MCF 10A (cell line): ENCODE measurements around the gene PPFIA4. TPM values are rescaled to one million over a fixed set of nuclear protein-coding genes. Genes with fewer than 3 reads are reported as not detected.

ENCODE experiments used
- BruUV-seq: library from RNA; stranded (reverse); fragments of 400-500 nt; replicated peaks from 2 replicates; lab custom pipeline; 2021; lab: Mats Ljungman, UMichigan
- CTCF ChIA-PET: fragments of 300-600 bp; sonication (Branson Sonifier 250); formaldehyde crosslinking; extraction: SDS; loops from one replicate; lab custom pipeline; 2021; ENCODE audit warnings: antibody characterized with exemption, inconsistent platforms; lab: Yijun Ruan, JAX
- POLR2A ChIA-PET: fragments of 300-600, 350-650 bp; sonication (Branson Sonifier 250); formaldehyde crosslinking; extraction: SDS; loops from one replicate; lab custom pipeline; 2020; ENCODE audit warnings: antibody characterized with exemption, inconsistent platforms; lab: Yijun Ruan, JAX
- DNase-seq: peaks from one replicate; pipeline ENCODE4 v3.0.0-alpha.2; 2018; ENCODE audit not compliant: unreplicated experiment
- H3K27ac Mint-ChIP-seq: one replicate; pipeline ENCODE4 v1.8.0; 2022; ENCODE audit warnings: mild to moderate bottlenecking, low read depth, mixed read lengths; ENCODE audit not compliant: unreplicated experiment
- H3K27me3 Mint-ChIP-seq: one replicate; pipeline ENCODE4 v1.8.0; 2022; ENCODE audit warnings: mixed read lengths; ENCODE audit not compliant: insufficient read depth, unreplicated experiment
- H3K36me3 Mint-ChIP-seq: one replicate; pipeline ENCODE4 v1.8.0; 2022; ENCODE audit warnings: mild to moderate bottlenecking, moderate library complexity, mixed read lengths; ENCODE audit not compliant: insufficient read depth, unreplicated experiment
- H3K4me1 Mint-ChIP-seq: one replicate; pipeline ENCODE4 v1.8.0; 2022; ENCODE audit warnings: mixed read lengths; ENCODE audit not compliant: insufficient read depth, unreplicated experiment
- H3K4me3 Mint-ChIP-seq: one replicate; pipeline ENCODE4 v1.8.0; 2022; ENCODE audit warnings: mild to moderate bottlenecking, moderate library complexity, mixed read lengths; ENCODE audit not compliant: unreplicated experiment
- H3K9me3 Mint-ChIP-seq: one replicate; pipeline ENCODE4 v1.8.0; 2022; ENCODE audit warnings: mixed read lengths; ENCODE audit not compliant: unreplicated experiment
- CTCF ChIP-seq: fragments of 200-600 bp; IDR thresholded peaks from one replicate; pipeline ENCODE4 v1.8.0; 2022; ENCODE audit warnings: antibody characterized with exemption, mild to moderate bottlenecking; ENCODE audit not compliant: unreplicated experiment
- intact Hi-C: fragments of 100-400 bp; cut with micrococcal nuclease; formaldehyde crosslinking; loops from 2 replicates; pipeline ENCODE4 v1.14.1; 2022
- total RNA-seq: library from RNA; stranded (reverse); gene quantifications from 2 replicates; pipeline ENCODE4 v1.2.3, GENCODE V29; 2022

Gene PPFIA4
- total RNA-seq, 1 experiment from 2014 or later, result 0.16 TPM

- POLR2A ChIA-PET, result interaction anchor here (0.6 kb wide), 2 partner anchors 21 to 106 kb away, joined by 3 to 4 read pairs; no protein-coding TSS in a partner anchor
Observed at GRCh38 chr1:203078478-203078877, 52.2 kb downstream of the PPFIA4 start.

GRCh38 chr1:203080456-203080855 is 54.2 kb downstream of the PPFIA4 start:
- H3K4me3 Mint-ChIP-seq, result no peak overlapping the region
- TF ChIP-seq CTCF, result no peak
- ChIA-PET POLR2A (no interaction called here), CTCF (interaction anchor here (1.0 to 4.2 kb wide), 2 partner anchors 41 to 187 kb away, joined by 4 to 24 read pairs; no protein-coding TSS in a partner anchor)
- H3K4me1 Mint-ChIP-seq, result no peaks in the 10 kb centered on the region
- BruUV-seq, result no TSS peak
- H3K36me3 Mint-ChIP-seq, result peaks cover 5% of the 10 kb centered on the region
- intact Hi-C loops, result no loop called here
- no peak for DNase-seq
- no peaks in the 10 kb centered on the region for H3K9me3 Mint-ChIP-seq
- peaks cover 43% of the 10 kb centered on the region for H3K27me3 Mint-ChIP-seq
- no peak overlapping the region for H3K27ac Mint-ChIP-seq

More at GRCh38 chr1:203078478-203078877, 52.2 kb downstream of the PPFIA4 start:
- TF ChIP-seq CTCF, result no peak
- intact Hi-C loops, result loop anchor here (2.0 kb wide), 1 partner anchor 32 kb away; no protein-coding TSS in a partner anchor
- Mint-ChIP-seq H3K27me3 (peaks cover 44% of the 10 kb centered on the region), H3K4me3 (no peak overlapping the region), H3K9me3 (no peaks in the 10 kb centered on the region), H3K27ac (no peak overlapping the region), H3K4me1 (no peaks in the 10 kb centered on the region), H3K36me3 (peaks cover 5% of the 10 kb centered on the region)
- no peak for DNase-seq
- no TSS peak for BruUV-seq
- CTCF ChIA-PET, result interaction anchor here (0.6 to 1.8 kb wide), 6 partner anchors 12 to 372 kb away, joined by 3 to 6 read pairs (median 3); no protein-coding TSS in a partner anchor

GRCh38 chr1:203081465-203082230 is 55.4 kb downstream of the PPFIA4 start:
- Mint-ChIP-seq H3K4me1 (no peaks in the 10 kb centered on the region), H3K27me3 (peaks cover 43% of the 10 kb centered on the region), H3K27ac (no peak overlapping the region), H3K36me3 (peaks cover 5% of the 10 kb centered on the region), H3K9me3 (no peaks in the 10 kb centered on the region), H3K4me3 (no peak overlapping the region)
- POLR2A ChIA-PET, result interaction anchor here (0.7 to 1.0 kb wide), 2 partner anchors 9 to 16 kb away, joined by 3 to 4 read pairs; no protein-coding TSS in a partner anchor
- TF ChIP-seq CTCF, result no peak
- intact Hi-C loops, result no loop called here
- no peak for DNase-seq
- no TSS peak for BruUV-seq
- CTCF ChIA-PET, result interaction anchor here (0.5 to 4.2 kb wide), 6 partner anchors 12 to 186 kb away, joined by 3 to 24 read pairs (median 4); no protein-coding TSS in a partner anchor

GRCh38 chr1:203082231-203082505 is 55.9 kb downstream of the PPFIA4 start:
- BruUV-seq, result no TSS peak
- ChIA-PET POLR2A (interaction anchor here (0.7 to 1.0 kb wide), 2 partner anchors 9 to 16 kb away, joined by 3 to 4 read pairs; no protein-coding TSS in a partner anchor), CTCF (interaction anchor here (0.6 to 4.2 kb wide), 7 partner anchors 11 to 1736 kb away, joined by 3 to 24 read pairs (median 3); no protein-coding TSS in a partner anchor)
- H3K27me3 Mint-ChIP-seq, result peaks cover 43% of the 10 kb centered on the region
- H3K27ac Mint-ChIP-seq, result no peak overlapping the region
- H3K9me3 Mint-ChIP-seq, result no peaks in the 10 kb centered on the region
- H3K4me3 Mint-ChIP-seq, result no peak overlapping the region
- DNase-seq, result no peak
- TF ChIP-seq CTCF, result no peak
- H3K4me1 Mint-ChIP-seq, result no peaks in the 10 kb centered on the region
- intact Hi-C loops, result no loop called here
- H3K36me3 Mint-ChIP-seq, result peaks cover 5% of the 10 kb centered on the region
